H9 (cell line): ENCODE data around the gene COQ10B. TPM values are rescaled to one million over a fixed set of nuclear protein-coding genes. Genes with fewer than 3 reads are reported as not detected.

Experiments
- DNase-seq: peaks from one replicate; pipeline ENCODE4 v3.0.0-alpha.2; 2017
- H2AFZ ChIP-seq: one replicate; pipeline ENCODE4 v1.6.1; 2013; ENCODE audit warnings: mild to moderate bottlenecking, low read length, control low read depth, moderate library complexity
- H2AK5ac ChIP-seq: 2 replicates; pipeline ENCODE4 v1.6.1; 2013; ENCODE audit warnings: low read length, control low read depth, mixed read lengths; ENCODE audit not compliant: insufficient read length
- H2BK120ac ChIP-seq: one replicate; pipeline ENCODE4 v1.6.1; 2013; ENCODE audit warnings: low read depth, mild to moderate bottlenecking, low read length, control low read depth, inconsistent platforms; ENCODE audit not compliant: poor library complexity, severe bottlenecking
- H2BK12ac ChIP-seq: 2 replicates; pipeline ENCODE4 v1.6.1; 2013; ENCODE audit warnings: low read length, control low read depth, mixed read lengths, low read depth; ENCODE audit not compliant: insufficient read length
- H2BK15ac ChIP-seq: 2 replicates; pipeline ENCODE4 v1.6.1; 2013; ENCODE audit warnings: low read depth, low read length, control low read depth
- H2BK20ac ChIP-seq: one replicate; pipeline ENCODE4 v1.6.1; 2013; ENCODE audit warnings: low read depth, mild to moderate bottlenecking, low read length, control low read depth, inconsistent platforms; ENCODE audit not compliant: poor library complexity, severe bottlenecking
- H2BK5ac ChIP-seq: 2 replicates; pipeline ENCODE4 v1.6.1; 2013; ENCODE audit warnings: low read length, control low read depth, mixed read lengths; ENCODE audit not compliant: insufficient read length
- H3K14ac ChIP-seq: 2 replicates; pipeline ENCODE4 v1.6.1; 2013; ENCODE audit warnings: low read length, control low read depth; ENCODE audit not compliant: insufficient read depth
- H3K18ac ChIP-seq: 2 replicates; pipeline ENCODE4 v1.6.1; 2013; ENCODE audit warnings: low read depth, mild to moderate bottlenecking, mixed read lengths, low read length, control low read depth; ENCODE audit not compliant: insufficient read length
- H3K23ac ChIP-seq: 2 replicates; pipeline ENCODE4 v1.6.1; 2013; ENCODE audit warnings: low read length, control low read depth, mixed read lengths, low read depth; ENCODE audit not compliant: insufficient read length
- H3K23me2 ChIP-seq: 2 replicates; pipeline ENCODE4 v1.6.1; 2013; ENCODE audit warnings: low read depth, mild to moderate bottlenecking, mixed read lengths, low read length, control low read depth; ENCODE audit not compliant: insufficient read length, poor library complexity, severe bottlenecking
- H3K27ac ChIP-seq: 2 replicates; pipeline ENCODE4 v1.5.1; 2013; ENCODE audit warnings: low read length, control low read depth, mixed read lengths, low read depth; ENCODE audit not compliant: insufficient read length
- H3K27me3 ChIP-seq: 2 replicates; pipeline ENCODE4 v1.6.1; 2013; ENCODE audit warnings: low read length, control low read depth, inconsistent platforms; ENCODE audit not compliant: insufficient read depth
- H3K4ac ChIP-seq: 2 replicates; pipeline ENCODE4 v1.6.1; 2013; ENCODE audit warnings: low read depth, mild to moderate bottlenecking, control low read depth, inconsistent platforms, low read length, moderate library complexity
- H3K4me1 ChIP-seq: 2 replicates; pipeline ENCODE4 v1.6.1; 2013; ENCODE audit warnings: low read length, control low read depth, inconsistent platforms; ENCODE audit not compliant: insufficient read depth
- H3K4me2 ChIP-seq: 2 replicates; pipeline ENCODE4 v1.6.1; 2013; ENCODE audit warnings: low read length, control low read depth, mixed read lengths; ENCODE audit not compliant: insufficient read length, insufficient read depth
- H3K56ac ChIP-seq: 2 replicates; pipeline ENCODE4 v1.6.1; 2013; ENCODE audit warnings: low read depth, mild to moderate bottlenecking, mixed read lengths, low read length, control low read depth; ENCODE audit not compliant: insufficient read length
- H3K79me1 ChIP-seq: 2 replicates; pipeline ENCODE4 v1.6.1; 2013; ENCODE audit warnings: low read depth, mild to moderate bottlenecking, moderate library complexity, low read length, control low read depth, inconsistent platforms; ENCODE audit not compliant: insufficient read depth, poor library complexity, severe bottlenecking
- H3K79me2 ChIP-seq: 2 replicates; pipeline ENCODE4 v1.6.1; 2013; ENCODE audit warnings: low read length, control low read depth, inconsistent platforms; ENCODE audit not compliant: insufficient read depth
- H3K9ac ChIP-seq: 2 replicates; pipeline ENCODE4 v1.6.1; 2013; ENCODE audit warnings: low read length, control low read depth, mixed read lengths; ENCODE audit not compliant: insufficient read length; ENCODE audit errors: extremely low read depth
- H3K9me3 ChIP-seq: one replicate; pipeline ENCODE4 v1.6.1; 2013; ENCODE audit warnings: low read depth, low read length, inconsistent platforms; ENCODE audit not compliant: control insufficient read depth
- H3T11ph ChIP-seq: one replicate; pipeline ENCODE4 v1.6.1; 2013; ENCODE audit warnings: mild to moderate bottlenecking, low read length, control low read depth, inconsistent platforms
- H4K20me1 ChIP-seq: one replicate; pipeline ENCODE4 v1.6.1; 2013; ENCODE audit not compliant: control insufficient read depth, insufficient read length, insufficient read depth
- H4K5ac ChIP-seq: 2 replicates; pipeline ENCODE4 v1.6.1; 2013; ENCODE audit warnings: low read depth, mild to moderate bottlenecking, mixed read lengths, low read length, control low read depth; ENCODE audit not compliant: insufficient read length
- H4K8ac ChIP-seq: replicated peaks from 2 replicates; pipeline ENCODE4 v1.6.1; 2013; ENCODE audit warnings: low read length, control low read depth, mixed read lengths, low read depth; ENCODE audit not compliant: insufficient read length
- H4K91ac ChIP-seq: 2 replicates; pipeline ENCODE4 v1.6.1; 2013; ENCODE audit warnings: low read depth, mild to moderate bottlenecking, moderate library complexity, mixed read lengths, low read length, control low read depth; ENCODE audit not compliant: insufficient read length
- H3K27ac Mint-ChIP-seq, 3 experiments: 2 replicates in 2 of 3; 3 replicates in 1 of 3; pipeline ENCODE4 v1.8.0; 2020 to 2021; ENCODE audit warnings: mixed read lengths in 3 of 3, mild to moderate bottlenecking in 1 of 3, moderate library complexity in 1 of 3
- H3K27me3 Mint-ChIP-seq: 2 replicates; pipeline ENCODE4 v1.8.0; 2021; ENCODE audit warnings: low read depth, mild to moderate bottlenecking, moderate library complexity, mixed read lengths
- H3K36me3 Mint-ChIP-seq, 3 experiments: 2 replicates in 2 of 3; 3 replicates in 1 of 3; pipeline ENCODE4 v1.8.0; 2020 to 2021; ENCODE audit warnings: low read depth in 3 of 3, mixed read lengths in 3 of 3; ENCODE audit not compliant: insufficient read depth in 1 of 3
- H3K4me1 Mint-ChIP-seq, 2 experiments: 2 replicates each; pipeline ENCODE4 v1.8.0; 2020; ENCODE audit warnings: mixed read lengths in 2 of 2
- H3K4me3 Mint-ChIP-seq, 2 experiments: 2 replicates in 1 of 2; 3 replicates in 1 of 2; pipeline ENCODE4 v1.8.0; 2020 to 2021; ENCODE audit warnings: mild to moderate bottlenecking in 2 of 2, mixed read lengths in 2 of 2, moderate library complexity in 1 of 2
- H3K9me3 Mint-ChIP-seq, 2 experiments: 2 replicates in 1 of 2; 3 replicates in 1 of 2; pipeline ENCODE4 v1.8.0; 2020; ENCODE audit warnings: mild to moderate bottlenecking in 2 of 2, mixed read lengths in 2 of 2, moderate library complexity in 1 of 2
- WGBS: extraction: QIAGEN DNeasy Blood & Tissue Kit; methylation state at CpG from one replicate; pipeline ENCODE4 v1.1.7; 2013; ENCODE audit warnings: missing lambda C conversion rate, low lambda C conversion rate, mixed read lengths; ENCODE audit not compliant: insufficient read length; ENCODE audit errors: extremely low coverage; 5-methylcytosine and 5-hydroxymethylcytosine counted together
- total RNA-seq: library from RNA; stranded (reverse); gene quantifications from 2 replicates; pipeline ENCODE4 v1.2.1, GENCODE V29; 2021
- TF ChIP-seq, protein P1 (sequence below): fragments of 200-600 bp; sonication (generic); conservative IDR thresholded peaks from 3 replicates; pipeline ENCODE4 v1.8.0; 2021; ENCODE audit warnings: antibody characterized with exemption, mild to moderate bottlenecking

COQ10B gene
- total RNA-seq, 1 experiment from 2014 or later: 16.2 TPM

- no CpG with 5 or more reads among the region's 4 CpGs for WGBS
- Mint-ChIP-seq H3K27me3 (no peaks in the 10 kb centered on the region), H3K36me3 (peaks cover 7 to 30% (median 15%) of the 10 kb centered on the region in 3 experiments; a peak in 6 of 7 replicates)
Measured at GRCh38 chr2:197460649-197461048, 7.3 kb downstream of the COQ10B start.

More at GRCh38 chr2:197460649-197461048, 7.3 kb downstream of the COQ10B start:
- Histone ChIP-seq H3K4ac (no peak overlapping the region), H4K8ac (no peak overlapping the region), H2BK12ac (no peak overlapping the region), H3K9me3 (no peaks in the 10 kb centered on the region), H3K79me1 (peaks cover 4% of the 10 kb centered on the region), H2BK5ac (no peak overlapping the region), H3K27ac (no peak overlapping the region), H4K20me1 (no peaks in the 10 kb centered on the region), H2BK15ac (no peak overlapping the region), H2BK120ac (no peak overlapping the region), H3K56ac (no peak overlapping the region), H2AK5ac (no peak overlapping the region), H4K91ac (no peak overlapping the region), H3K79me2 (peaks cover 11% of the 10 kb centered on the region; the same call in 1 of the 2 replicates), H3K9ac (no peak overlapping the region), H4K5ac (no peak overlapping the region), H3K18ac (no peak overlapping the region), H3K27me3 (no peaks in the 10 kb centered on the region), H2BK20ac (no peak overlapping the region), H3K4me1 (no peaks in the 10 kb centered on the region), H3K14ac (no peak overlapping the region), H3K23me2 (no peaks in the 10 kb centered on the region), H3K4me2 (no peak overlapping the region), H2AFZ (no peak overlapping the region), H3T11ph (no peak overlapping the region), H3K23ac (no peak overlapping the region)
- no peaks in the 10 kb centered on the region for H3K4me1 Mint-ChIP-seq
- H3K9me3 Mint-ChIP-seq: peaks cover 0 to 3% of the 10 kb centered on the region in 2 experiments; a peak in 1 of 5 replicates
- no peak overlapping the region for H3K27ac Mint-ChIP-seq
- H3K4me3 Mint-ChIP-seq: no peak overlapping the region
- no peak for DNase-seq
- TF ChIP-seq, protein P1, sequence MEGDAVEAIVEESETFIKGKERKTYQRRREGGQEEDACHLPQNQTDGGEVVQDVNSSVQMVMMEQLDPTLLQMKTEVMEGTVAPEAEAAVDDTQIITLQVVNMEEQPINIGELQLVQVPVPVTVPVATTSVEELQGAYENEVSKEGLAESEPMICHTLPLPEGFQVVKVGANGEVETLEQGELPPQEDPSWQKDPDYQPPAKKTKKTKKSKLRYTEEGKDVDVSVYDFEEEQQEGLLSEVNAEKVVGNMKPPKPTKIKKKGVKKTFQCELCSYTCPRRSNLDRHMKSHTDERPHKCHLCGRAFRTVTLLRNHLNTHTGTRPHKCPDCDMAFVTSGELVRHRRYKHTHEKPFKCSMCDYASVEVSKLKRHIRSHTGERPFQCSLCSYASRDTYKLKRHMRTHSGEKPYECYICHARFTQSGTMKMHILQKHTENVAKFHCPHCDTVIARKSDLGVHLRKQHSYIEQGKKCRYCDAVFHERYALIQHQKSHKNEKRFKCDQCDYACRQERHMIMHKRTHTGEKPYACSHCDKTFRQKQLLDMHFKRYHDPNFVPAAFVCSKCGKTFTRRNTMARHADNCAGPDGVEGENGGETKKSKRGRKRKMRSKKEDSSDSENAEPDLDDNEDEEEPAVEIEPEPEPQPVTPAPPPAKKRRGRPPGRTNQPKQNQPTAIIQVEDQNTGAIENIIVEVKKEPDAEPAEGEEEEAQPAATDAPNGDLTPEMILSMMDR: no peak
